A172 (cell line): ENCODE measurements around the gene HOXB3. TPM values are rescaled to one million over a fixed set of nuclear protein-coding genes. Genes with fewer than 3 reads are reported as not detected.
"Not testable (repeated sequence)": the region's sequence is repeated elsewhere in the genome, so short reads cannot be mapped to it uniquely, and the experiment has no call there.

ENCODE experiments used
- DNase-seq: peaks from one replicate; pipeline ENCODE4 v3.0.0-alpha.2; 2015; ENCODE audit warnings: low spot score
- total RNA-seq: library from RNA; depleted of rRNA; stranded (reverse); fragments of >200 nt; shearing (Covaris generic); gene quantifications from 2 replicates; pipeline ENCODE4 v1.2.3, GENCODE V29; 2014

The HOXB3 gene
- total RNA-seq, 1 experiment from 2014 or later, result 20.1 TPM

- DNase-seq, result no peak
These were observed 44.5 kb downstream of the HOXB3 start for GRCh38 chr17:48545539-48545938.

- no peak for DNase-seq
These were observed 45.0 kb downstream of the HOXB3 start, which contains the start of gene HOXB2 for GRCh38 chr17:48545022-48545375. Gene HOXB2, minus strand, starts transcription at chr17:48545109. Its CDS starts 198 bp downstream, at chr17:48544911.

- DNase-seq, result peak; percentile 92
These were observed 45.6 kb downstream of the HOXB3 start for GRCh38 chr17:48544349-48545021.

- no peak for DNase-seq
These were observed 46.1 kb downstream of the HOXB3 start for GRCh38 chr17:48543854-48544348.

- DNase-seq, result peak; percentile 62
These were observed 46.8 kb downstream of the HOXB3 start for GRCh38 chr17:48543107-48543853.

GRCh38 chr17:48542698-48543106, 47.3 kb downstream of the HOXB3 start:
- no peak for DNase-seq

GRCh38 chr17:48542114-48542656, 47.9 kb downstream of the HOXB3 start:
- no peak for DNase-seq

- DNase-seq, result no peak
These were observed 48.4 kb downstream of the HOXB3 start for GRCh38 chr17:48541577-48542113.

- DNase-seq, result no peak
These were observed 48.9 kb downstream of the HOXB3 start for GRCh38 chr17:48541036-48541576.

GRCh38 chr17:48540213-48540612, 49.8 kb downstream of the HOXB3 start:
- no peak for DNase-seq

GRCh38 chr17:48539177-48539576, 50.9 kb downstream of the HOXB3 start:
- peak; percentile 98 for DNase-seq

- DNase-seq, result no peak
These were observed 52.7 kb downstream of the HOXB3 start for GRCh38 chr17:48537316-48537715.

- DNase-seq, result not testable (repeated sequence)
These were observed 54.1 kb downstream of the HOXB3 start for GRCh38 chr17:48535793-48536559.

- DNase-seq, result no peak
These were observed 57.8 kb downstream of the HOXB3 start for GRCh38 chr17:48532261-48532660.

- no peak for DNase-seq
These were observed 59.2 kb downstream of the HOXB3 start, which contains the start of gene HOXB1 for GRCh38 chr17:48530887-48531272. Gene HOXB1, minus strand, starts transcription at chr17:48531011. Its CDS starts 107 bp downstream, at chr17:48530904.

GRCh38 chr17:48530208-48530886, 59.7 kb downstream of the HOXB3 start:
- no peak for DNase-seq

- DNase-seq, result no peak
These were observed 60.4 kb downstream of the HOXB3 start for GRCh38 chr17:48529683-48530009.

GRCh38 chr17:48528936-48529682, 60.9 kb downstream of the HOXB3 start:
- no peak for DNase-seq

GRCh38 chr17:48528153-48528935, 61.7 kb downstream of the HOXB3 start:
- DNase-seq, result no peak
